Esophagus muscularis mucosa (tissue), 4 donors: Measurements from ENCODE around the gene TUBB4B.

Experiments used
- CTCF ChIP-seq, 3 experiments: fragments of 200-600 bp in 2 of 3; fragments of 450-650 bp in 1 of 3; sonication (generic) in 2 of 3; IDR thresholded peaks; one replicate each; pipeline ENCODE4 v1.5.1; 2017 to 2019; ENCODE audit warnings: antibody characterized with exemption in 3 of 3, mild to moderate bottlenecking in 2 of 3, moderate library complexity in 1 of 3
- EP300 ChIP-seq: sonication (generic); formaldehyde crosslinking; IDR thresholded peaks from one replicate; pipeline ENCODE4 v1.6.1; 2017; ENCODE audit warnings: antibody characterized with exemption
- POLR2A ChIP-seq: fragments of 450-650 bp; IDR thresholded peaks from one replicate; pipeline ENCODE4 v1.6.1; 2017; ENCODE audit warnings: antibody characterized with exemption, moderate library complexity, mild to moderate bottlenecking, low read depth
- POLR2AphosphoS5 ChIP-seq, 2 donors: sonication (generic); formaldehyde crosslinking; IDR thresholded peaks; one replicate each; pipeline ENCODE4 v1.6.1; 2017; ENCODE audit warnings: antibody characterized with exemption in 2 of 2

DNA sequence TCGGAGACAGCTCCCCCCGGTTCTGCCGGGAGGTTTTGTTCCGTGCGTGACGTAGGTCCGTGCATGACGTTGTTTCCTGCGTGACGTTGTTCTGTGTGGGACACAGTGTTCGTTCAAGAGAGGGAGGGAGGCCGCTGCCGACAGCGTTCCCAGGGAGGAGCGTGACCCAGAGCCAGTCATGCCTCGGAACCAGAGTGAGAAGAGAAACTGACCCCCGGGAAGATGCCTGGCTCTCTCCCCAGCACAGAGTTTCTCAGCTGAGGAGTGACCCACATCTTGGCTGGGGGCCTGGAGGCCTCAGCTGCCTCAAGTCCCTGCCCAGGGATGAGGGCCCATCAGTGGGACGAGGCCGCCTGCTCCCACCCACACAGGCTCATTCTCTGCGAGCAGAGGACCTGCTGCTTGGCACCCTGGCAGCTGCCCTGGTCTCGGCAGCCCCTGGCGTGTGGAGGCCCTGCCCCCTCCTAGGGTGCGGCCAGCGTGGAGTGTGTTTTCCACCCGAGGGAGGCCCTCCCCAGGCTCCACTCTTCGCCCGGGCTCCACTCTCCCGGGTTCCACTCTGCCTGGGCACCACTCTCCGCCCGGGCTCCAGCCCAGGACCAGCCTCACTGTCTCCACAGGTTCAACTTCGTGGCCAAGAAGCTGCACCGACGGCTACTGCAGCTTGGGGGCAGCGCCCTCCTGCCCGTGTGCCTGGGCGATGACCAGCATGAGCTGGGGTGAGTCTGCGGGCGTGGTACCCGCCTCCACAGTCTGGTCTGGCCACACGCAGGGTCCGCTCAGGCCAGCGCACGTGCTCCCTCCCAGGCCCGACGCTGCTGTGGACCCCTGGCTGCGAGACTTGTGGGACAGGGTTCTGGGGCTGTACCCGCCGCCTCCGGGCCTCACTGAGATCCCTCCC, 27.7 kb upstream of the TUBB4B start:
- no peak for TF ChIP-seq CTCF (IDR thresholded peaks at IDR 0.05)
- TF ChIP-seq POLR2AphosphoS5 (IDR thresholded peaks at IDR 0.05): no peak
- no peak for TF ChIP-seq POLR2A
- no peak for TF ChIP-seq EP300
